ENCODE results near the gene PCDH17.
A peak's percentile ranks its signal among the peaks of the same experiment; 100 is the strongest.

The PCDH17 gene

GRCh38 chr13:57624565-57625435 lies 6.7 kb upstream of the PCDH17 start:
- DNase-seq (ENCODE audit: insufficient read length, low spot score): no peak
- no peak for TF ChIP-seq TAF1 (IDR thresholded peaks at IDR 0.05; ENCODE audit: low read depth, low read length)
- TF ChIP-seq POU2F2 (IDR thresholded peaks at IDR 0.05; ENCODE audit: low read depth, low read length): no peak
- no peak for TF ChIP-seq POLR2AphosphoS5 (IDR thresholded peaks at IDR 0.05; ENCODE audit: low read depth, low read length)
- no peak for TF ChIP-seq SPI1 (IDR thresholded peaks at IDR 0.05; ENCODE audit: low read depth, low read length)
- no peak for TF ChIP-seq PAX5 (IDR thresholded peaks at IDR 0.05; ENCODE audit: insufficient read depth, low read length, severe bottlenecking)
- no peak for TF ChIP-seq POLR2A (IDR thresholded peaks at IDR 0.05; ENCODE audit: low read depth, low read length)
- peak; percentile 61 for FAIRE-seq

- TF ChIP-seq POLR2A (IDR thresholded peaks at IDR 0.05; ENCODE audit: low read depth, low read length) (no peak), POLR2AphosphoS5 (IDR thresholded peaks at IDR 0.05; ENCODE audit: low read depth, low read length) (no peak), PAX5 (IDR thresholded peaks at IDR 0.05; ENCODE audit: insufficient read depth, low read length, severe bottlenecking) (no peak), SPI1 (IDR thresholded peaks at IDR 0.05; ENCODE audit: low read depth, low read length) (no peak), POU2F2 (IDR thresholded peaks at IDR 0.05; ENCODE audit: low read depth, low read length) (no peak), TAF1 (IDR thresholded peaks at IDR 0.05; ENCODE audit: low read depth, low read length) (no peak)
- DNase-seq (ENCODE audit: insufficient read length, low spot score): no peak
- FAIRE-seq: no peak
Measured at GRCh38 chr13:57627663-57628062, 3.9 kb upstream of the PCDH17 start.

- DNase-seq (ENCODE audit: insufficient read length, low spot score) (no peak), FAIRE-seq (no peak)
- TF ChIP-seq TAF1 (IDR thresholded peaks at IDR 0.05; ENCODE audit: low read depth, low read length) (no peak), POLR2AphosphoS5 (IDR thresholded peaks at IDR 0.05; ENCODE audit: low read depth, low read length) (no peak), POU2F2 (IDR thresholded peaks at IDR 0.05; ENCODE audit: low read depth, low read length) (no peak), PAX5 (IDR thresholded peaks at IDR 0.05; ENCODE audit: insufficient read depth, low read length, severe bottlenecking) (no peak), POLR2A (IDR thresholded peaks at IDR 0.05; ENCODE audit: low read depth, low read length) (no peak), SPI1 (IDR thresholded peaks at IDR 0.05; ENCODE audit: low read depth, low read length) (no peak)
Measured at GRCh38 chr13:57629391-57629804, 2.1 kb upstream of the PCDH17 start.

- DNase-seq (ENCODE audit: insufficient read length, low spot score): no peak
- FAIRE-seq: no peak
Measured at GRCh38 chr13:57629821-57630235, 1.7 kb upstream of the PCDH17 start.

GRCh38 chr13:57630661-57631595 lies 616 bp upstream of the PCDH17 start:
- no peak for FAIRE-seq
- TF ChIP-seq SPI1 (IDR thresholded peaks at IDR 0.05; ENCODE audit: low read depth, low read length) (no peak), POLR2AphosphoS5 (IDR thresholded peaks at IDR 0.05; ENCODE audit: low read depth, low read length) (no peak), TAF1 (IDR thresholded peaks at IDR 0.05; ENCODE audit: low read depth, low read length) (no peak), POLR2A (IDR thresholded peaks at IDR 0.05; ENCODE audit: low read depth, low read length) (no peak), PAX5 (IDR thresholded peaks at IDR 0.05; ENCODE audit: insufficient read depth, low read length, severe bottlenecking) (no peak), POU2F2 (IDR thresholded peaks at IDR 0.05; ENCODE audit: low read depth, low read length) (no peak)
- DNase-seq (ENCODE audit: insufficient read length, low spot score): no peak

More at GRCh38 chr13:57629821-57630235, 1.7 kb upstream of the PCDH17 start:
- TF ChIP-seq POLR2AphosphoS5 (IDR thresholded peaks at IDR 0.05; ENCODE audit: low read depth, low read length) (no peak), POLR2A (IDR thresholded peaks at IDR 0.05; ENCODE audit: low read depth, low read length) (no peak), PAX5 (IDR thresholded peaks at IDR 0.05; ENCODE audit: insufficient read depth, low read length, severe bottlenecking) (no peak), TAF1 (IDR thresholded peaks at IDR 0.05; ENCODE audit: low read depth, low read length) (no peak), POU2F2 (IDR thresholded peaks at IDR 0.05; ENCODE audit: low read depth, low read length) (no peak), SPI1 (IDR thresholded peaks at IDR 0.05; ENCODE audit: low read depth, low read length) (no peak)

GRCh38 chr13:57632276-57633140 lies 964 bp downstream of the PCDH17 start:
- FAIRE-seq (no peak), DNase-seq (ENCODE audit: insufficient read length, low spot score) (no peak)
- no peak for TF ChIP-seq POLR2AphosphoS5 (IDR thresholded peaks at IDR 0.05; ENCODE audit: low read depth, low read length)
- TF ChIP-seq POU2F2 (IDR thresholded peaks at IDR 0.05; ENCODE audit: low read depth, low read length): no peak
- TF ChIP-seq PAX5 (IDR thresholded peaks at IDR 0.05; ENCODE audit: insufficient read depth, low read length, severe bottlenecking): no peak

- TF ChIP-seq SPI1 (IDR thresholded peaks at IDR 0.05; ENCODE audit: low read depth, low read length) (no peak), TAF1 (IDR thresholded peaks at IDR 0.05; ENCODE audit: low read depth, low read length) (no peak), POU2F2 (IDR thresholded peaks at IDR 0.05; ENCODE audit: low read depth, low read length) (no peak), POLR2A (IDR thresholded peaks at IDR 0.05; ENCODE audit: low read depth, low read length) (no peak), POLR2AphosphoS5 (IDR thresholded peaks at IDR 0.05; ENCODE audit: low read depth, low read length) (no peak), PAX5 (IDR thresholded peaks at IDR 0.05; ENCODE audit: insufficient read depth, low read length, severe bottlenecking) (no peak)
- DNase-seq (ENCODE audit: insufficient read length, low spot score) (no peak), FAIRE-seq (no peak)
Measured at GRCh38 chr13:57633141-57633949, 1.8 kb downstream of the PCDH17 start.
